PFSK-1 (cell line): ENCODE results near the gene DCC.

Source experiments
- FOXP2 ChIP-seq: optimal IDR thresholded peaks from 2 replicates; pipeline ENCODE3; 2011; ENCODE audit warnings: borderline replicate concordance, control low read depth, inconsistent platforms; ENCODE audit not compliant: insufficient read depth; ENCODE audit errors: extremely low read length, extremely low read depth
- POLR2AphosphoS5 ChIP-seq: IDR thresholded peaks from 2 replicates; pipeline ENCODE4 v1.6.1; 2012; ENCODE audit warnings: low read depth, mild to moderate bottlenecking, control low read depth, low read length, moderate library complexity
- REST ChIP-seq, 2 experiments: IDR thresholded peaks; 2 replicates each; pipeline versions ENCODE4 v1.6.1 to v1.8.0; 2011 to 2012; ENCODE audit warnings: low read depth in 2 of 2, low read length in 2 of 2, control low read depth in 1 of 2, inconsistent platforms in 1 of 2, mild to moderate bottlenecking in 1 of 2, moderate library complexity in 1 of 2; ENCODE audit not compliant: insufficient read depth in 1 of 2
- SIN3A ChIP-seq: IDR thresholded peaks from 2 replicates; pipeline ENCODE4 v1.6.1; 2012; ENCODE audit warnings: mild to moderate bottlenecking, low read length, moderate library complexity, borderline replicate concordance; ENCODE audit not compliant: insufficient read depth
- TAF1 ChIP-seq: IDR thresholded peaks from 2 replicates; pipeline ENCODE4 v1.6.1; 2012; ENCODE audit warnings: low read length, control low read depth, borderline replicate concordance; ENCODE audit not compliant: insufficient read depth

DCC gene

DNA sequence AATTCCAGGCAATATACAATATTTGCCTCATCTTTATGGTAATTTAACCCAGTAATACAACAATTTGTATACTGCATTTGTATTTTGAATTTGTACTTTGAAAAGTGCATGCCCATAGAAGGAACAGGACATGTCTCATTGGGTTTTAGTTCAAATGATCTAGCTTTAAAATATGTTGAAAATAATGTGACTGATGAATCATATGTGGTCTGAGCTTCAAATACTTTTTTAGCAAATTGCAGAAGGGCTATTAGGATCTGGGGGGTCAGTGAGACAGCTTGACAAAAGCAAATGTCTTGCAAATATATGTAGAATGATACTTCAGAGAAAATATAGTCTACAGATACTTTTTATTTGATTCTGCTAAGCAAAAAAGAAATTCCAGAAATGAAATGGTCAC lies 248.9 kb downstream of the DCC start:
- TF ChIP-seq FOXP2 (no peak), POLR2AphosphoS5 (no peak), TAF1 (no peak), REST (IDR thresholded peaks at IDR 0.05; ENCODE audit: insufficient read depth in 1 of 2, low read depth in 2 of 2, low read length in 2 of 2) (no peak), SIN3A (no peak)

DNA sequence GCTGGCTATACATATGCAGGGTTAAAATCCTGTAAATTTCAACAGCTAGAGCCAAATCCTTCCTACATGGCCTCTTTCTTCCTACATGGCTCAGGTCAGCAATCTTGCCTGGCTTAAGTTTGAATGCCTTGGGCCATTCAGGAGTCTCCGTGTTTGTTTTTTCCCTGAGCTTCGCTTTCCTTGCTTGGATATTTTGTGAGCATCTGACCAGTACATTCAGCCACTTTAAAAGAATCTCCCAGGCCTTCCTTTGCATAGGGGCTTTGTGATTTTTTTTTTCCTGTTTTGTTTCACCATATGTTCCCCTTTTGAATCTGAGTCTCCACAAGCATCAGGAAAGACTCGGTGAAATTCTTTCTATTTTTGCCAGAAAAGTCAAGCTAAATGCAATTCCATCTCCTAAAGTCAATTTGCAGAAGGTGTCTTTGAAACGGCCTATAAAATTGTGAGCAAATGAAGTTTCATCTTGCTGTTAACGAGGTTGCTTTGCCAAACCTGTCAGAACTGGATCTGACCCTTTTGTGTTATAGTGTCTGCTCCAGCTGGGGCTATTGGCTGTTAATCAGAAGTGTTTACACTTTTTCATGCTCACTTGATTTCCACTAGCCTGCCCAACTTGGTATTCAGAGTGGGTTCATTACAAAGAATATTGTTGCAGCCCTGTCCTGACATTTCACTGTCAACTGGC lies 256.9 kb downstream of the DCC start:
- TF ChIP-seq SIN3A (no peak), POLR2AphosphoS5 (no peak), REST (IDR thresholded peaks at IDR 0.05; ENCODE audit: insufficient read depth in 1 of 2, low read depth in 2 of 2, low read length in 2 of 2) (no peak), FOXP2 (no peak), TAF1 (no peak)

- no peak for TF ChIP-seq TAF1
- no peak for TF ChIP-seq REST (IDR thresholded peaks at IDR 0.05; ENCODE audit: insufficient read depth in 1 of 2, low read depth in 2 of 2, low read length in 2 of 2)
- no peak for TF ChIP-seq POLR2AphosphoS5
- no peak for TF ChIP-seq FOXP2
- no peak for TF ChIP-seq SIN3A
Measured at GRCh38 chr18:52598921-52599320, 258.9 kb downstream of the DCC start.

GRCh38 chr18:52602820-52603219 lies 262.8 kb downstream of the DCC start:
- TF ChIP-seq REST (IDR thresholded peaks at IDR 0.05; ENCODE audit: insufficient read depth in 1 of 2, low read depth in 2 of 2, low read length in 2 of 2) (no peak), SIN3A (no peak), POLR2AphosphoS5 (no peak), TAF1 (no peak)

GRCh38 chr18:52605345-52605744 lies 265.3 kb downstream of the DCC start:
- TF ChIP-seq REST (IDR thresholded peaks at IDR 0.05; ENCODE audit: insufficient read depth in 1 of 2, low read depth in 2 of 2, low read length in 2 of 2) (no peak), TAF1 (no peak), SIN3A (no peak), FOXP2 (no peak), POLR2AphosphoS5 (no peak)
